Measurements from ENCODE around the gene MTOR.

The MTOR gene

GRCh38 chr1:11216074-11216473 lies 46.3 kb downstream of the MTOR start:
- DNase-seq (ENCODE audit: low spot score) = no peak

DNA sequence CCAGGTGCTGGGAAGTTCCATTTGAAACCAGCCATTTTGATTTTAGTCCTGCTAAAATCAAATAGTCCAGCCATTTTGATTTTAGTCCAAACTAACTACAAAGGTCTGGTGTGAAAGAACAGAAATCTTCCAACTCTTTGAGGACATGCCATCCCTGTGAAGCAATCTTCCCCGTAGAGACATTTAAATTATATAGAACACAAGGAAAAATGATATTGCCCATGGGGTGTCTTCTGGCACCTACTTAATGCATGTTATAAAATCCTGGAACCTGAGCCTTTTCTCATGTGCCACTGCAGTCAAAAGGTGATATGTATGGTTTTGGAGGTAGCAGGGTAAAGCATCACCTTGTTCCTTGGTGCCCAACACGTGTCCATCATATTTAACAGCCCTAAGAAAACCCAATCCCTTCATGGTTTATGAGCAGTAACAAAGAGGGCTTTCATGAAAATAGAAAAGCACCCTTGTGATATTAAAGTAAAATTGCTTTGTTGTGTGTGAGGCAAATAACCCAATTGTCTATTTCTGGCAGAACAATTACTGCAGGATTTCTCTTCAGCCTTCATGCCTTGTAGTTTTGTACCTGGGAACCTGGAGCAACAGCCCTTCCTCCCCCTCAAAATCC lies 46.9 kb downstream of the MTOR start:
- no peak for DNase-seq (ENCODE audit: low spot score)

GRCh38 chr1:11214698-11215380 lies 47.5 kb downstream of the MTOR start:
- no peak for DNase-seq (ENCODE audit: low spot score)

DNA sequence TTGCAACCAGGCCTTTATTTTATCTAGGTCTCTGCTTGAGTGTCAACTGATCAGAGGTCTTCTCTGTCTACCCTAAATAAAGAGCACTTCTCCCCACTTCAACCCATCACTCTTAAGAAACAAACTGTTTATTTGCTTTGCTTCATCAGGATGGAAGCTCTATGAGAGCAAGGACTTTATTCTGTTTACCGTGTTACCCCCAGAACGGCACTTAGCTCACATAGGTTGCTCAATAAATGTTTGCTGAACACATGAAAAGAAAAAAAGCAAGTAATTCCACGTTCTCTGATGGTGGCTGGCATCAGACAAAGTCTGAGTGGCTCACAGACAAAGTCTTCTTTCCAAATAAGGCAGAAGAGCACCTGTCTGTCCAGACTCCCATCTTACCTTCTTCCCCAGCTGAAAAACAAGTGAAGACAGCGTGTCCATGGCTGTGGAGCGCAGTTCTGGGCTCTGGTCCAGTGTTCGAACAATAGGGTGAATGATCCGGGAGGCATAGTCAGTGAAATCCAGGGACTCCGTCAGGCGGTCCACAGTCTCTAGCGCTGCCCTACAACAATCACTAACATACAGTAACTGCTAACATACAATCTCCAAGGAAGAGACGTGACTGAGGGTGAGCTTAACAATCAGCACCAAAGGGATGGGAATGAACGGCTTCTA lies 50.3 kb downstream of the MTOR start:
- DNase-seq (ENCODE audit: low spot score) = no peak

DNA sequence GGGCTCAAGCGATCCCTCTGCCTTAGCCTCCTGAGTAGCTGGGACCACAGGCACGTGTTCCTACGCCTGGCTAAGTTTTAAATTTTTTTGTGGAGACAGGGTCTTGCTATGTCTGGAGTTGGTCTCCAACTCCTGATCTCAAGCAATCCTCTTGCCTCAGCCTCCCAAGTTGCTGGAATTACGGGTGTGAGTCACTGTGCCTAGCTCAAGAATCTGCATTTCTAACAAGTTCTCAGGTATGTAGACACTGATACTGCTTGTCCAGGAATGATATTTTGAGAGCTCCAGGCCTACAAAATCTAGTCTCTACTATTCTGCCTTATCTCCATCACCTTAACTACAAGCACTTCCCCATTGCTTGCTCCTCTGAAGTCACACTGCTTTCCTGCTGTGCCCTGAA lies 50.9 kb downstream of the MTOR start:
- no peak for DNase-seq (ENCODE audit: low spot score)

- DNase-seq (ENCODE audit: low spot score) = no peak
Observed at GRCh38 chr1:11207898-11208611, 54.3 kb downstream of the MTOR start.

- DNase-seq (ENCODE audit: low spot score) = no peak
Observed at GRCh38 chr1:11204396-11205190, 57.8 kb downstream of the MTOR start.

DNA sequence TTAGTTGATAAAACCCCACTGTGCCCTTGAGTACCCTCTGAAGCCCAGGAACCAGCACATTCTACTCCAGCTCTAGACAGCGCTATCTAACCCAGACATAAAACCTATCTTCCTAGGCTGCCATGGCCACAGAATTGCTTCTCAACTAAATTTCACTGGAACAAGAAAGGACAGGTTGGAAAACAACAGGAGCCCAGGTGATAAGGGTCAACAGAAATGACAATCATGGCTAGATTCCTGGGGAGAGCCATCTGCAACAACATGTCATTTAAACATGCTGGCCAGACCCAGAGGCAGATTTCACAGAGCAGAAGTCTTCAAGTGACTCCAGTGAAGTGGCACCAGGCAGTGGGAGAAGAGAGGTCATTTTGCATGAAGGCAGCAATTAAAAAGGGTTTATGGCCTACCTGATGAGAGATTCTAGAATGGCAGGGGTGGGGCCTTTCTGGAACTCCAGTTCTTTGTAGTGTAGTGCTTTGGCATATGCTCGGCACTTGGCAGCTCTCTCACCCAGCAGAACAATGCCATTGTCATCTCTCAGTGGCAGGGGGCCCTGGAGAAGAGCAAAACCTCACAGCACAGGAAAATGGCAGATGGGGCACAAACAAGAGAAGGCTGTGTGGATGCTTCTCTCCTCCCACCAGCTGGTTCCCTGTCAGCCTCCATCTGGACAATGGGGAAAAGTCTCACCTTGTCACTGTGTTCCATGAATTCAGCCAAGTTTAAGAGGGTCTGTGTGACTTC lies 63.3 kb downstream of the MTOR start:
- no peak for DNase-seq (ENCODE audit: low spot score)

GRCh38 chr1:11198257-11198656 lies 64.1 kb downstream of the MTOR start:
- no peak for DNase-seq (ENCODE audit: low spot score)

GRCh38 chr1:11197359-11197758 lies 65.0 kb downstream of the MTOR start:
- DNase-seq (ENCODE audit: low spot score) = no peak

DNA sequence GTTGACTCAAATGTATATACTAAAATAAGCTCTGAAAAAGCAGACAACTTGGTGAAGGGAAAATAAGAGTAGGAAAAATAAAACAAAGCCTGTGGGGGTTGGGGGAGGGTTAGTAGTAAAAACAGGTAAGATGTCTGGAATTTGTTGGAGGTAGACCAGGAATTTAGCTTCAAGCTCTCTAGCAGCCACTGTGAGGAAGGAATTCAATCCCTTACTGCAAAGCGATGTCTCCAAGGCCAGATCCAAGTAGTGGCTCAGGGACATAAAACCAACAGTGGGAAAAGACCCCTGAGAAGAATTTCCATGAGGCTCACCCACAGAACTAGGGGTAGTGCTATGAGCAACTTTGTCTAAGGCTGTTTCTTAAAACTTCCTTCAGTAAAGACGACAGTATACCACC lies 65.4 kb downstream of the MTOR start:
- DNase-seq (ENCODE audit: low spot score) = peak; percentile 4

DNA sequence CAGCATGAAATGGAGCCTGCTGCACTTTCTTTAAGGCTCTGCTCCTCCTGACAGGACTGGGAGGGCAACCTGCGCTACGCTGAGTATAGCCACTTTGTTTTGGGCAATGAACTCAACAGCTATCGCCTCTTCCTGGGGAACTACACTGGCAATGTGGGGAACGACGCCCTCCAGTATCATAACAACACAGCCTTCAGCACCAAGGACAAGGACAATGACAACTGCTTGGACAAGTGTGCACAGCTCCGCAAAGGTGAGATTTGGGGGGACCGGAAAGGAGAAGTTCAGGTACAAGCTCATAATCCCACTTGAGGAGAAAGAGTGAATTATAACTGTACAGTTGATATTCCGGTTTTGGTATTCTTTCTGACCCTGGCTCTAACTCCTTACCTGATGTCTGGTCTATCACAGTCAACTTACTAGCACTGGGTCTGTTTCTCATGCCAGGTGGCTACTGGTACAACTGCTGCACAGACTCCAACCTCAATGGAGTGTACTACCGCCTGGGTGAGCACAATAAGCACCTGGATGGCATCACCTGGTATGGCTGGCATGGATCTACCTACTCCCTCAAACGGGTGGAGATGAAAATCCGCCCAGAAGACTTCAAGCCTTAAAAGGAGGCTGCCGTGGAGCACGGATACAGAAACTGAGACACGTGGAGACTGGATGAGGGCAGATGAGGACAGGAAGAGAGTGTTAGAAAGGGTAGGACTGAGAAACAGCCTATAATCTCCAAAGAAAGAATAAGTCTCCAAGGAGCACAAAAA lies 67.8 kb downstream of the MTOR start:
- no peak for DNase-seq (ENCODE audit: low spot score)

- no peak for DNase-seq (ENCODE audit: low spot score)
Observed at GRCh38 chr1:11193376-11193775, 69.0 kb downstream of the MTOR start.

- no peak for DNase-seq (ENCODE audit: low spot score)
Observed at GRCh38 chr1:11188858-11189451, 73.4 kb downstream of the MTOR start, which contains the start of gene ANGPTL7. Gene ANGPTL7, plus strand, starts transcription at chr1:11189355. Its CDS starts 225 bp downstream, at chr1:11189580.

GRCh38 chr1:11188381-11188780 lies 74.0 kb downstream of the MTOR start:
- DNase-seq (ENCODE audit: low spot score) = no peak

- DNase-seq (ENCODE audit: low spot score) = no peak
Observed at GRCh38 chr1:11187931-11188330, 74.4 kb downstream of the MTOR start.

DNA sequence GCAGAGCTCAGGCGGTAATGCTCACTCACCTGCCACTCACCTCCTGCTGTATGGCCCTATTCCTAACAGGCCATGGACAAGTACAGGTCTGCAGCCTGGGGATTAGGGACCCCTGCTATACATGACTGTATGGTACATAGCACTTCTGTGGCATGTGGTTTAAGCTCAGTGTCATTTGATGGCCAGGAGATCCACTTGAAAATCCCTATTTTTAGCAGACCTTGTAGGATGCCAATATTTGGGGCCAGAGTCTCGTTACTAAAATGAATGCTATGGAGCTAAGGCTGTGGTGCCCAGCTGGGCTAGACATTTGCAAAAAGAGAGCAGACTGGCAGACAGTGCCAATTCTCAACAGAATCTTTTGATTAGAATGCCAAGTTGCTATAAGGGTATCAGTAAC lies 74.9 kb downstream of the MTOR start:
- no peak for DNase-seq (ENCODE audit: low spot score)

DNA sequence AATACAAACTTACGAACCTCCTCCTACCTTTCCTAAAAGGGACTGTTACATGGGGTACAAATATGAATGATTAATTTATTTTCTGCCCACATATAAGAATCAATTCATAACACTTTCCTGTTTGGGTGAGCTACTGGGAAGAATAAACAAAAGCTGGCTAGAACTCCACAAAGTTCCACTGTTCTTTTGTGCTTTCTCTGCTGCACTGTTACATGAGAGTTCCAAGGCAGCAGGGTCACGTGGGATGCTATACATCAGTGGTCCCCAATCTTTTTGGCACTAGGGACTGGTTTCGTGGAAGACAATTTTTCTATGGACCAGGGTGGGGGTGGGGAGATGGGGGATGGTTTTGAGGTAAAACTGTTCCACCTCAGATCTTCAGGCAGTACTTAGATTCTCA lies 75.4 kb downstream of the MTOR start:
- no peak for DNase-seq (ENCODE audit: low spot score)

GRCh38 chr1:11184973-11185372 lies 77.4 kb downstream of the MTOR start:
- DNase-seq (ENCODE audit: low spot score) = no peak

GRCh38 chr1:11182884-11183283 lies 79.5 kb downstream of the MTOR start:
- no peak for DNase-seq (ENCODE audit: low spot score)

Data from kidney capillary endothelial cell (primary cell).